ENCODE measurements around the gene FMO2.

FMO2 gene

DNA sequence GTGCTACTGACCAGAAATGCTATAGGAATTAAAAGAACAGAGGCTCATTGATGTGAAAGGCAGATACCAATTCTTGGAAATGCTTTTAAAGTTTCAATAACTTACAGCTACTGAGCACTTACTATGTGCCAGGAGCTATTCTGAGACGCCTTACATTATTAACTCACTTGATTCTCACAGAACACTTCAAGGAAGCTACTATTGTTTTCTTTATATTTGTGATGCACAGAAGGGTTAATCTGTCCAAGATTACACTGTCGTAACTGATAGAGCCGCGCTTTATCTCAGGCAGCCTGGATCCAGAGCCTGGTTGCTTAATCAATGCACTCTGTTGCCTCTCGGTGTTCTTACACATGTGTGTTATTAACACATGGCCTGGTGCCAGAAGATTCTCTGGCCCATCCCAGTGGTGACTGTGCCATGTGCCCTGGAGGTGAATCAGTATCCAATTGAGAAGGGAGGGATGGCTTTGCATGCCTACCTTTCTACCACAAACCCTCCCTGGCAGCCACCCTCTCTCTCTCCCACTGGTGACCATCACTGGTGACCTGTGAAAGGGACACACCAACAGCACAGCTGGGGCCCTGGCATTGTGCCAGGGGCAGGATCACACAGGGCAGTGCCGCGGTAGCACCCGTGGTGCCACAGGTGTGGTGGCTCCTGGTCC, 72.0 kb downstream of the FMO2 start:
- DNase-seq (ENCODE audit: low read depth in 2 of 2): no peak

GRCh38 chr1:171257607-171258076, 72.5 kb downstream of the FMO2 start:
- DNase-seq (ENCODE audit: low read depth in 2 of 2): no peak

GRCh38 chr1:171258429-171258828, 73.3 kb downstream of the FMO2 start:
- no peak for DNase-seq (ENCODE audit: low read depth in 2 of 2)

DNA sequence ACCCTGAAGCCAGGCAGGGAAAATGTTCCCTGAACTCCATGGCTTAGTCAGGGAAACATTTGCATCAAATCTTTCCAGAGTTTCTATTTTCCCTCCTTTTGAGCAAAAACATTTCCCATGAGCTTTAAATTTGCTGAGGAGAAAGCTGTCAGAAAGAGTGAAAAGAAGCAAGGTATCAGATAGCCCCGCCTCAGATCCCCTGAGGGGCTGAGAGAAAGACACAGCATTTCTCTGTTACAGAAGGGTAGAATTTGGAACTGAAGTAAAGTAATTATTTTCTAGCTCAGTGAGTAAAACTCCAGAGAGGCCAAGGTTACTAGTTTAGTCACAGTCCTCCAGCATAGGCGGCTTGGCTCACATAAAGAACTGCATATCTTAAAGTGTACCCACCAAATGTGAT, 73.8 kb downstream of the FMO2 start:
- DNase-seq (ENCODE audit: low read depth in 2 of 2): no peak

Data from stimulated activated CD8-positive, alpha-beta memory T cell treated with anti-CD3 and anti-CD28 coated beads, Interleukin-15, amount 100 ng/mL, for 48 hours (primary cell).